HEK293 (cell line): ENCODE data around the gene DUOX1.

Source experiments
- CTCF ChIA-PET: fragments of 350-600 bp; formaldehyde crosslinking; extraction: SDS; loops from one replicate; lab custom pipeline; 2021; ENCODE audit warnings: antibody characterized with exemption; lab: Yijun Ruan, JAX
- POLR2A ChIA-PET: fragments of 300-600 bp; formaldehyde crosslinking; extraction: SDS; loops from one replicate; lab custom pipeline; 2020; ENCODE audit warnings: antibody characterized with exemption, inconsistent platforms; lab: Yijun Ruan, JAX
- H3K27ac ChIP-seq: fragments of 200-500 bp; sonication (Bioruptor generic); 2 replicates; pipeline ENCODE4 v1.5.1; 2014; ENCODE audit warnings: low read depth, low read length, control low read depth, inconsistent platforms; ENCODE audit errors: extremely low read depth
- H3K36me3 ChIP-seq, 2 experiments: fragments of 200-500 bp in 1 of 2; sonication (Bioruptor generic) in 1 of 2; 1 replicate in 1 of 2; 2 replicates in 1 of 2; pipeline ENCODE4 v1.5.1; 2014 to 2017; ENCODE audit warnings: inconsistent platforms in 2 of 2, low read length in 2 of 2; ENCODE audit not compliant: control insufficient read depth in 2 of 2, insufficient read depth in 1 of 2
- H3K4me1 ChIP-seq: fragments of 200-500 bp; sonication (Bioruptor generic); 2 replicates; pipeline ENCODE4 v1.5.1; 2014; ENCODE audit warnings: mild to moderate bottlenecking, low read length, inconsistent platforms; ENCODE audit not compliant: control insufficient read depth, insufficient read depth
- H3K4me3 ChIP-seq: 2 replicates; pipeline ENCODE4 v1.5.1; 2011; ENCODE audit warnings: low read depth, mild to moderate bottlenecking, control low read depth, low read length, moderate library complexity
- H3K9me3 ChIP-seq: fragments of 200-500 bp; sonication (Bioruptor generic); 2 replicates; pipeline ENCODE4 v1.5.1; 2014; ENCODE audit warnings: low read depth, low read length, inconsistent platforms; ENCODE audit not compliant: control insufficient read depth, insufficient read depth
- RBAK ChIP-seq: fragments of 450-650 bp; formaldehyde crosslinking; IDR thresholded peaks from 2 replicates; pipeline ENCODE4 v1.5.1; 2016; ENCODE audit warnings: missing biosample characterization, missing genetic modification characterization
- ZBTB10 ChIP-seq: fragments of 450-650 bp; formaldehyde crosslinking; IDR thresholded peaks from 2 replicates; pipeline ENCODE4 v1.5.1; 2016; ENCODE audit warnings: missing biosample characterization, missing genetic modification characterization
- ZBTB44 ChIP-seq: fragments of 450-650 bp; IDR thresholded peaks from 2 replicates; pipeline ENCODE4 v1.5.1; 2018; ENCODE audit warnings: missing biosample characterization, mild to moderate bottlenecking, missing genetic modification characterization
- ZFP41 ChIP-seq: fragments of 450-650 bp; formaldehyde crosslinking; IDR thresholded peaks from 2 replicates; pipeline ENCODE4 v1.5.1; 2016; ENCODE audit warnings: missing biosample characterization, missing genetic modification characterization, borderline replicate concordance
- ZNF214 ChIP-seq: fragments of 450-650 bp; formaldehyde crosslinking; IDR thresholded peaks from 2 replicates; pipeline ENCODE4 v1.5.1; 2017; ENCODE audit warnings: missing biosample characterization, mild to moderate bottlenecking, missing genetic modification characterization, borderline replicate concordance
- ZNF23 ChIP-seq: fragments of 450-650 bp; formaldehyde crosslinking; IDR thresholded peaks from 2 replicates; pipeline ENCODE4 v1.5.1; 2016; ENCODE audit warnings: missing biosample characterization, missing genetic modification characterization, borderline replicate concordance
- ZNF580 ChIP-seq: fragments of 450-650 bp; formaldehyde crosslinking; IDR thresholded peaks from 2 replicates; pipeline ENCODE4 v1.5.1; 2016; ENCODE audit warnings: missing biosample characterization, missing genetic modification characterization
- ZNF624 ChIP-seq: fragments of 450-650 bp; formaldehyde crosslinking; IDR thresholded peaks from 2 replicates; pipeline ENCODE4 v1.5.1; 2017; ENCODE audit warnings: missing biosample characterization, missing genetic modification characterization
- ZNF639 ChIP-seq: fragments of 450-650 bp; formaldehyde crosslinking; IDR thresholded peaks from 2 replicates; pipeline ENCODE4 v1.5.1; 2016; ENCODE audit warnings: missing biosample characterization, missing genetic modification characterization
- ZNF777 ChIP-seq: fragments of 450-650 bp; formaldehyde crosslinking; IDR thresholded peaks from 2 replicates; pipeline ENCODE4 v1.5.1; 2017; ENCODE audit warnings: missing biosample characterization, missing genetic modification characterization, borderline replicate concordance
- ZSCAN30 ChIP-seq: fragments of 450-650 bp; IDR thresholded peaks from 2 replicates; pipeline ENCODE4 v1.5.1; 2018; ENCODE audit warnings: missing biosample characterization, mild to moderate bottlenecking, missing genetic modification characterization, moderate library complexity
- ZSCAN4 ChIP-seq: fragments of 450-650 bp; formaldehyde crosslinking; IDR thresholded peaks from 2 replicates; pipeline ENCODE4 v1.5.1; 2017; ENCODE audit warnings: missing biosample characterization, missing genetic modification characterization
- TF ChIP-seq, protein P1 (sequence below): fragments of 450-650 bp; formaldehyde crosslinking; IDR thresholded peaks from 2 replicates; pipeline ENCODE4; 2016; ENCODE audit warnings: missing biosample characterization, missing genetic modification characterization

Gene DUOX1

GRCh38 chr15:45200799-45201556, 71.2 kb downstream of the DUOX1 start (continued):
- TF ChIP-seq ZNF580 (tag by site-specific recombination) (peak; percentile 61; the same call in 1 of the 2 replicates), ZSCAN30 (tag by site-specific recombination) (peak; percentile 73)

DNA sequence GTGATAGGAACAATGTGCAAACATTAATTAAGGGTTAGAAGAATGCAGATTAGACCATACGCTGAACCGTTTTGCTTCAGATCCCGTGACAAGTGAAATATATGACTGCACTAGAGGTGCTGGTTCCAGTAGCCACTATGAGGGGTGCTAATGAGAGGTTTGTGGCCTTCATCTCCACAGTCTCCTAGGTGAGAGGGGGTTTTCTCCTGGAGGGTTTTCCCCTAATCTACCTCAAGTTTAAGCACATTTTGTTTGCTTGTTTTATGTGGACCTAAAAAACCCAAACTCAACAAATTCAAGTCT, 71.7 kb downstream of the DUOX1 start:
- ChIA-PET CTCF (interaction anchor here (0.5 to 6.3 kb wide), 6 partner anchors 33 to 228 kb away, joined by 3 to 60 read pairs (median 4); a partner anchor contains a TSS), POLR2A (interaction anchor here (0.5 to 2.3 kb wide), 7 partner anchors 9 to 313 kb away, joined by 4 to 14 read pairs (median 6); partner anchors contain the start of gene SHF)
- no peak for TF ChIP-seq ZBTB44 (tag by site-specific recombination)
- TF ChIP-seq, protein P1, sequence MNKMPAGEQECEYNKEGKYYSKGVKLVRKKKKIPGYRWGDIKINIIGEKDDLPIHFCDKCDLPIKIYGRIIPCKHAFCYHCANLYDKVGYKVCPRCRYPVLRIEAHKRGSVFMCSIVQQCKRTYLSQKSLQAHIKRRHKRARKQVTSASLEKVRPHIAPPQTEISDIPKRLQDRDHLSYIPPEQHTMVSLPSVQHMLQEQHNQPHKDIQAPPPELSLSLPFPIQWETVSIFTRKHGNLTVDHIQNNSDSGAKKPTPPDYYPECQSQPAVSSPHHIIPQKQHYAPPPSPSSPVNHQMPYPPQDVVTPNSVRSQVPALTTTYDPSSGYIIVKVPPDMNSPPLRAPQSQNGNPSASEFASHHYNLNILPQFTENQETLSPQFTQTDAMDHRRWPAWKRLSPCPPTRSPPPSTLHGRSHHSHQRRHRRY (tag by site-specific recombination) = no peak
- no peak for TF ChIP-seq ZNF777 (tag by site-specific recombination)
- TF ChIP-seq ZNF23 (tag by site-specific recombination) = no peak
- TF ChIP-seq ZFP41 (tag by site-specific recombination) = no peak
- no peak for TF ChIP-seq ZNF214 (tag by site-specific recombination)
- TF ChIP-seq ZNF639 = no peak
- TF ChIP-seq ZNF624 (tag by site-specific recombination) = no peak
- no peak for TF ChIP-seq RBAK (tag by site-specific recombination)
- no peak for TF ChIP-seq ZBTB10
- no peak for TF ChIP-seq ZSCAN4 (tag by site-specific recombination)
- Histone ChIP-seq H3K4me1 (no peaks in the 10 kb centered on the region), H3K4me3 (no peak overlapping the region), H3K36me3 (no peaks in the 10 kb centered on the region), H3K9me3 (no peaks in the 10 kb centered on the region), H3K27ac (no peak overlapping the region)
